D721Med (cell line): Measurements from ENCODE around the gene ARRDC1.

Experiments
- DNase-seq: peaks from one replicate; pipeline ENCODE4 v3.0.0; 2011; ENCODE audit warnings: low spot score; ENCODE audit not compliant: insufficient read length
- FAIRE-seq: peaks from 2 replicates; lab custom pipeline; 2011; peaks lifted over from hg19 to GRCh38; lab: Jason Lieb, UNC
- CTCF ChIP-seq: IDR thresholded peaks from 2 replicates; pipeline ENCODE4 v1.5.1; 2012; ENCODE audit warnings: mild to moderate bottlenecking, control low read depth; ENCODE audit not compliant: insufficient read depth; ENCODE audit errors: missing control alignments

Gene ARRDC1

GRCh38 chr9:137580209-137580953, 25.1 kb upstream of the ARRDC1 start:
- TF ChIP-seq CTCF, result no peak
- DNase-seq, result no peak

GRCh38 chr9:137580954-137581322, 24.5 kb upstream of the ARRDC1 start:
- no peak for TF ChIP-seq CTCF
- FAIRE-seq, result no peak

More at GRCh38 chr9:137580209-137580953, 25.1 kb upstream of the ARRDC1 start:
- no peak for FAIRE-seq

GRCh38 chr9:137581361-137582285, 23.9 kb upstream of the ARRDC1 start:
- FAIRE-seq (no peak), DNase-seq (no peak)
- TF ChIP-seq CTCF, result no peak

More at GRCh38 chr9:137580954-137581322, 24.5 kb upstream of the ARRDC1 start:
- DNase-seq, result no peak

- DNase-seq, result no peak
- no peak for FAIRE-seq
- TF ChIP-seq CTCF, result peak; percentile 37
Measured at GRCh38 chr9:137582286-137582860, 23.1 kb upstream of the ARRDC1 start.

GRCh38 chr9:137583347-137583746, 22.1 kb upstream of the ARRDC1 start:
- TF ChIP-seq CTCF, result no peak
- DNase-seq (no peak), FAIRE-seq (no peak)

- DNase-seq, result no peak
- FAIRE-seq, result no peak
- no peak for TF ChIP-seq CTCF
Measured at GRCh38 chr9:137583957-137584356, 21.5 kb upstream of the ARRDC1 start.
